Measurements from ENCODE around the gene TMEM108. TPM values are rescaled to one million over a fixed set of nuclear protein-coding genes. Genes with fewer than 3 reads are reported as not detected.

The TMEM108 gene
- total and polyA plus RNA-seq, 10 of the 15 experiments (the other 5 are each of a cell fraction or from before 2014, with no cell fraction given) = 0.02 to 0.58 (median 0.12) TPM; not detected in 5

- TF ChIP-seq MEF2A (IDR thresholded peaks at IDR 0.05; ENCODE audit: insufficient read depth, low read depth, low read length) (no peak), TCF3 (IDR thresholded peaks at IDR 0.05; ENCODE audit: borderline replicate concordance, insufficient read depth, low read depth, low read length) (no peak), ELK1 (IDR thresholded peaks at IDR 0.05; ENCODE audit: low read depth, low read length) (no peak), HSF1 (IDR thresholded peaks at IDR 0.05; ENCODE audit: low read depth, low read length) (no peak), RELA (IDR thresholded peaks at IDR 0.05; ENCODE audit: borderline replicate concordance, partially characterized antibody) (no peak), ZNF207 (IDR thresholded peaks at IDR 0.05; ENCODE audit: borderline replicate concordance) (no peak), YY1 (IDR thresholded peaks at IDR 0.05; ENCODE audit: low read depth, low read length) (no peak), TCF12 (IDR thresholded peaks at IDR 0.05; ENCODE audit: low read depth, low read length) (peak; percentile 74; the same call in 1 of the 2 replicates), LARP7 (IDR thresholded peaks at IDR 0.05) (no peak), CREB1 (IDR thresholded peaks at IDR 0.05; ENCODE audit: low read depth) (no peak), CREM (IDR thresholded peaks at IDR 0.05; ENCODE audit: low read depth) (peak; percentile 27; the same call in 1 of the 2 replicates), PML (IDR thresholded peaks at IDR 0.05; ENCODE audit: low read length) (no peak), ZNF24 (IDR thresholded peaks at IDR 0.05) (no peak), ZZZ3 (IDR thresholded peaks at IDR 0.05; ENCODE audit: control insufficient read depth, insufficient read length, low read depth) (no peak), ATF7 (IDR thresholded peaks at IDR 0.05; ENCODE audit: low read depth) (peak; percentile 54), CBX5 (IDR thresholded peaks at IDR 0.05; ENCODE audit: low read depth) (no peak), PBX3 (IDR thresholded peaks at IDR 0.05; ENCODE audit: insufficient replicate concordance, low read depth, low read length) (no peak), NFYB (IDR thresholded peaks at IDR 0.05; ENCODE audit: insufficient read depth, low read depth, low read length) (no peak)
- TF ChIP-seq, protein P1, sequence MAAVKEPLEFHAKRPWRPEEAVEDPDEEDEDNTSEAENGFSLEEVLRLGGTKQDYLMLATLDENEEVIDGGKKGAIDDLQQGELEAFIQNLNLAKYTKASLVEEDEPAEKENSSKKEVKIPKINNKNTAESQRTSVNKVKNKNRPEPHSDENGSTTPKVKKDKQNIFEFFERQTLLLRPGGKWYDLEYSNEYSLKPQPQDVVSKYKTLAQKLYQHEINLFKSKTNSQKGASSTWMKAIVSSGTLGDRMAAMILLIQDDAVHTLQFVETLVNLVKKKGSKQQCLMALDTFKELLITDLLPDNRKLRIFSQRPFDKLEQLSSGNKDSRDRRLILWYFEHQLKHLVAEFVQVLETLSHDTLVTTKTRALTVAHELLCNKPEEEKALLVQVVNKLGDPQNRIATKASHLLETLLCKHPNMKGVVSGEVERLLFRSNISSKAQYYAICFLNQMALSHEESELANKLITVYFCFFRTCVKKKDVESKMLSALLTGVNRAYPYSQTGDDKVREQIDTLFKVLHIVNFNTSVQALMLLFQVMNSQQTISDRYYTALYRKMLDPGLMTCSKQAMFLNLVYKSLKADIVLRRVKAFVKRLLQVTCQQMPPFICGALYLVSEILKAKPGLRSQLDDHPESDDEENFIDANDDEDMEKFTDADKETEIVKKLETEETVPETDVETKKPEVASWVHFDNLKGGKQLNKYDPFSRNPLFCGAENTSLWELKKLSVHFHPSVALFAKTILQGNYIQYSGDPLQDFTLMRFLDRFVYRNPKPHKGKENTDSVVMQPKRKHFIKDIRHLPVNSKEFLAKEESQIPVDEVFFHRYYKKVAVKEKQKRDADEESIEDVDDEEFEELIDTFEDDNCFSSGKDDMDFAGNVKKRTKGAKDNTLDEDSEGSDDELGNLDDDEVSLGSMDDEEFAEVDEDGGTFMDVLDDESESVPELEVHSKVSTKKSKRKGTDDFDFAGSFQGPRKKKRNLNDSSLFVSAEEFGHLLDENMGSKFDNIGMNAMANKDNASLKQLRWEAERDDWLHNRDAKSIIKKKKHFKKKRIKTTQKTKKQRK (IDR thresholded peaks at IDR 0.05; ENCODE audit: low read depth, low read length) = no peak
- TF ChIP-seq, protein P2, sequence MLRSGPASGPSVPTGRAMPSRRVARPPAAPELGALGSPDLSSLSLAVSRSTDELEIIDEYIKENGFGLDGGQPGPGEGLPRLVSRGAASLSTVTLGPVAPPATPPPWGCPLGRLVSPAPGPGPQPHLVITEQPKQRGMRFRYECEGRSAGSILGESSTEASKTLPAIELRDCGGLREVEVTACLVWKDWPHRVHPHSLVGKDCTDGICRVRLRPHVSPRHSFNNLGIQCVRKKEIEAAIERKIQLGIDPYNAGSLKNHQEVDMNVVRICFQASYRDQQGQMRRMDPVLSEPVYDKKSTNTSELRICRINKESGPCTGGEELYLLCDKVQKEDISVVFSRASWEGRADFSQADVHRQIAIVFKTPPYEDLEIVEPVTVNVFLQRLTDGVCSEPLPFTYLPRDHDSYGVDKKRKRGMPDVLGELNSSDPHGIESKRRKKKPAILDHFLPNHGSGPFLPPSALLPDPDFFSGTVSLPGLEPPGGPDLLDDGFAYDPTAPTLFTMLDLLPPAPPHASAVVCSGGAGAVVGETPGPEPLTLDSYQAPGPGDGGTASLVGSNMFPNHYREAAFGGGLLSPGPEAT (IDR thresholded peaks at IDR 0.05; ENCODE audit: low read depth) = 0 out of 2 replicates have a peak, but pooled peaks have one; percentile 25
These were observed 98.2 kb downstream of the TMEM108 start (continued) for GRCh38 chr3:133136114-133137041.

Data from GM12878 (cell line).